GM18526 (cell line): ENCODE results near the gene HIVEP3.

ENCODE experiments used
- POLR2A ChIP-seq: IDR thresholded peaks from 3 replicates; pipeline ENCODE4 v1.6.1; 2011; ENCODE audit not compliant: insufficient read length; ENCODE audit errors: extremely low read depth

The HIVEP3 gene

DNA sequence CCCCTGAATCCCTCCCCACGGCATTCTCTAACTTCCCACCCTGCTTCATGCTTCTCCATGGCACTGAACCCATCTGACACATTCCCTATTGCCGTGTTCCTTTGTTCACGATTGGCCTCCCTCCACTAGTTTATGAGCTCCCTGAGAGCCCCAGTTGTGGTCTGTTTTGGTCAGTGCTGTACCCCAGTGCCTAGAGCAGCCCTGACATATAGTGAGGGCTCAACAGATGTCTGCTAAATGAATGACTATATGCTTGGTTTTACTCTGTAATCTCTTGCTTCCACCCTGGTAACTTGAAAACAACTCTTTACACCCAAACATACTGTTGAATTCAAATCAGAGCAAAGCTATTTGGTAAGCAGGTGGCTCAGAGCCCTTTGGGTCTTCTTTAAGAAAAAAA is 263.1 kb downstream of the HIVEP3 start:
- TF ChIP-seq POLR2A: no peak

DNA sequence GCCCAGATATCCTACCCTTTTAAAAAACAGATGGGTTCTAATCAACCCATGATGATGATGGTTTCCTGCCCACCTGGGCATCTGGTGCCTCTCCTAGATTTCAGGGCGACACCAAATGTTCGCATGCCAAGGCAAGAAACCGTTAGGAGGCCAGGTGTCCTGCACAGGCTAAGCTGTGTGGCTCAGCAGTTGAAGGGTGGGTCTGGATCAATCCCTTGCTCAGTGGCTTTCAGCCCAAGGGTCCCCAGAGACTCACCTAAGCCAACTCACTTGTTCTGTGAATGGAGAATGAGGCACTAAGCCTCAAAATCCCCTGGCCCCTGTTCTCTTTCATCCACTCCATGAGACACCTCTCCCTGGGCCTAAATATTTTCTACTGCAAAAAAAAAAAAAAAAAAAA is 265.1 kb downstream of the HIVEP3 start:
- TF ChIP-seq POLR2A: no peak

DNA sequence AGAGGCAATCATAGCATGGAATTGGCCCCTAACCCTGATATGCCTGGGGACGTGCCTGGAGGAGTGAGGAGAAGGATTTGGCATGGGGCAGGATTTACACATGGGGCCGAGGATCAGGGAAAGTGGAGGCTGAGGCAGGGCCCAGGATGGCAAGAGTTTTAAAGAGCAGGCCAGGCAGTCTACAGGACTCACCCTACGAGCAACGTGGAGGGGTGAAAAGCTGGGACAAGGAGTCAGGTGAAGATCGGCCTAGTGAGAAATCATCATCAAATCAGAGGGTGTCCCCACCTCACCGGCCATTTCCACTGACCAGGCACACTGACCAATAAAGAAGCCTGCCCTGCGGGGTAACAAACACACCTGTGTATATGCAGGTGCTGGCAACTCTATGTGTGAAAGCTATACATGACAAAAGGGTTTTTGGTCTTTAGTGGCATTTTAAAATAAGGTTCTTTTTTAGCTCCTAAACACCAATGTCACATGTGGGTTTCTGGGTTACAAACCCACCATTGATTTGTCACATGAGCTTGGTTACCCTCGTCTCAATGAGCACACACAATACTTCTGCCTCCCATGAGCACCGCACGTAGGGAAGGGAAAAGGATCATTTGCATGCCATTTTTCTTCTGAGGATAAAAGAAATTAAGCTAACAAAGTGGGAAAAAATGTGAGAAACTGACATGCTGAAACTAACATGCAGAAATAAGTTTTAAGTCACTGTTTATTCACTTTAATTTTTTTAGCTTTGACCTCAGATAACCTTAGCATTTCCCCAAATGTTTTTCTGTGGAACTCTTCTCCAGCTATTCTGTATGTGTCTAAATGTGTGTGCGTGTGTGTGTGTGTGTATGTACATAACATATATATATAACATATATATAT is 266.1 kb downstream of the HIVEP3 start:
- TF ChIP-seq POLR2A: no peak

DNA sequence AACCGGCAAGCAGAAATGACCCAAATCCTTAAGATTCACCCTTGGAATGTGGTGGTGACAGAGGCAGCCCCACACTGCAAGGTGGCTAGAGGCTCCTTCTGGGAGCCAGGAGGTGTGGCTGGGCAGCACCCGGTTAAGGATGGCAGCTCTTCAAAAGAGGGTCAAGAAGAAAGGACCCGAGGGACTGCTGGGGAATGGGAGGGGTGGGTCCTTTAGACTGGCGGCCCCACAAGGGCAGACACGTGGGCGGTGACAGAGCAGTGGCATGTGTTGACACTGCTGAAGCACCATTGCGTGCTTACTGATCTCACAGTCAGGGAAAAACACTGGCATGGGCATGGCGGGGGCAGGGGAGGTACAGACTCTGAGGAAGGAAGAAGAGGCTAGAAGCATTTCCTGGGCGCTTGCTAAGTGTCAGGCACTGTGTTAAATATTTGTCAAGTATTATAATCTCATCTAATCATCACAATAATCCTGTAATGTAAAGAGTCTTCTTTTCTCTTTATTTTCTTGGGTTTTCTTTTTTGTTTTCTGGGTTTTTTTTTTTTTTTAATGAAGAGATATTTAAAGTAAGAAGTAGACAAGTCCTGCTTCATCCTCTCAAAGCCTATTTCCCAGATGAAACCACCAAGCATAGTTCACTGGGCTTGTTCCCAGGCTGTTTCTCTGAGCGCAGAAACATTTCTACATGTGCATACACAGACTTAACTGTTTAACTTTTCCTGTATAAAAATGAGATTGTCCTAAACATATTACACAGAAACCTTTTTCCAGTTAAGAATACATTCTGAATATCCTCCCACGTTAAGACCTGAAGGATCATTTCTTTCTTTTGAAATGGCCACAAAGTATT is 268.5 kb downstream of the HIVEP3 start:
- no peak for TF ChIP-seq POLR2A

DNA sequence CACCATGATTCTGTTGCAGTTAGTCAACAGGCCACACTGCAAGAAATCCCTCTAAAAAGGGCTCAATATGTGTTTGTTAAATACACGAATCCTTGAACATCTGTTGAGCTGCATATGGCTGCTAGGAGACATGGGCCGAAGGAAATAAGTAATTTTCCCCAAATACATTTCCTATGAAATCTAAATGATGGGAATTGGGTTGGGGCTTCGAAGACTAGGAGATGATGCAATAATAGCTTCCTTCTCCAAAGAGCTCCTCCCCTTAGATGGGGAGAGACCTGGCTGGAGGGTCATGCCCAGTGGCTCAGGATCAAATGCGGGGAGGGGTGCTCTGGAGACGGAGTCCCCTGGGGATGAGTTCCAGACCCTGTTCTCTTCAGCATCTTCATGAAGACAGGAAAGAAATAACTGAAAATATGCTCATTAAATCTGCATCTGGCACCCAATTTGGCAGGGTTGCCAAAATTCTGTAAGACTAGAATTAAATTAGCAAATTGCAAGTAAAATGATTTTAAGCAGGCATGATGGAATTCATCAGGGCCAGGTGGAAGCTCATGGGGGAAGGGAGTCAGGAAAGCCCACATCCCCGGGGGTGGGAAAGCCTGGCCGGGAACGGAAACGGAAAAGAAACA is 269.2 kb downstream of the HIVEP3 start:
- TF ChIP-seq POLR2A: no peak

DNA sequence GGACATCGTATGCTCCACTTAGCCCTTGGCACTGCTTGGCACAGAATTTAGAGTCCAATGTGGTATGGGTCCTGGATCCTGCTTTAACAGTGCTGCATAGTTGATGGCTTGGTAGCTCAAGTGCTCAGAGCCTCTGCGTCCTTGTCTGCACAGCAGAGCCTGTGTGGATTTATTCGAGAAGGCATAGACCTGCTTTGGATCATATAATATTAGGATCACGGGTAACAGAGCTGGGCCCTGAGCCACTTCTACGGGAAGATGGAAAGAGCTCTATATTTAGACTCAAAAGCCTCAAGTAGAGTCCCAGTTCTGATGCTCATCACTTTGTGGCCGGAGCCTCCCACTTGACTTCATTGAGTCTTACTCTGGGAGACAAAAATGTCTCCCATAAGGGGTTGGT is 269.9 kb downstream of the HIVEP3 start:
- no peak for TF ChIP-seq POLR2A

DNA sequence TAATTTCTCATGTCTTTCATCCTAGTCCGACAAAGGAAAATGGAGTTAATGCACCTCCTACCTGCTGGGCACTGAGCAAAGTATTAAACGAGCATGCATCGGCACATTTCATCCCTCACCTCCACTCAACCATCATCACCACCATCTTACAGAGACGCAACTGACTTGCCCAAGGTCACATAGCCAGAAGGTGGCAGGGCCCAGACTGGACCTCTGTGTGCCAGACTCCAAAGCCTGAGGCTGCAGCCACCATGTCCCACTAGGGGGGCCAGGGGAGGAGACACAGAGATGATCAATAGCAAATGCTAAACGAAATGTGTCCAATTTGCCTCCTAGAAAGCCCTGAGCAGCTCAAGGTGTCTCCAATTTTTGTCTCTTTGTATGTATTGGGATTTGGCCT is 270.5 kb downstream of the HIVEP3 start:
- no peak for TF ChIP-seq POLR2A

DNA sequence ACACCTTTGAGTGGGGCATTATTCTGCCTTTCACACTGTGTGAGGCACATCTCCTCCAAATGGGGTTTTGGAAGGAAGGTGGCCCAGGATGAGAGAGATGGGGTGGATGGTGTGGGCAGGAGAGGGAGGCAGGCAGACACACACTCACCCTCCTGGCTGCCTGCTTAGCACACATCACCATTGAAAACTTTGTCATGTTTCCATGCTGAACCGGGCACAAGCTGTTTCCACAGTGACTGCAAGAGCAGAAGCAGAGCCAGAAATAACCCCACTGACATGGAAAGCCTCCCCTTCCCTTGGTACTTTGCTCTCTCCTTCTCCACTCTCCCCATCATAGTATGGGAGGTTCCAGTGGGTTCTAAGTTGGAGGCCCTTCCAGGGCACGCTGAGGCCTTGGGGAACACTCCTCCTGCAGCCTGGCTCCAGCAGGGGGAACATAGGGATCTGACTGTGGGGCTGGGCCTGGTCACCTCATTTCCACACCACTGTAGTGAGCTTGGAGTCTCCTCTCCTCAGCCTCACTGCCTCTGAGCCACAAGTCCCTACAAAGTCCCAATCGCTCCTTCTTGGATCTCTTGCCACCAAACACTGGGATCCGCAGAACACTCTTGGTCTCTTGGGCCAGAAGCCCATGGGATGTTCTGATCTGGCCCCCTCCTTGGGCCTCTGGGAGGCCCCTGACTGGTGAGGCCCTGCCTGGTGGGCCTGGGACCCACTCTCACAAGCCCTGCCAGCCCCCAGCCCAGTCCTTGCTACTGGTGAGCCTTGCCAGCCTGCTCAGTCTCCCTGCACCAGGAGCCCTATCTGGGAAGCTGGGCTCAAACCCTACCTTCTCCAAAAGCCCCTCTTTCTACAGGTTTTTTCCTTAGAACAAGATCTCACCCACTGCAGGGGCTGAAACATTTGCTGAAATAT is 271.2 kb downstream of the HIVEP3 start:
- no peak for TF ChIP-seq POLR2A

DNA sequence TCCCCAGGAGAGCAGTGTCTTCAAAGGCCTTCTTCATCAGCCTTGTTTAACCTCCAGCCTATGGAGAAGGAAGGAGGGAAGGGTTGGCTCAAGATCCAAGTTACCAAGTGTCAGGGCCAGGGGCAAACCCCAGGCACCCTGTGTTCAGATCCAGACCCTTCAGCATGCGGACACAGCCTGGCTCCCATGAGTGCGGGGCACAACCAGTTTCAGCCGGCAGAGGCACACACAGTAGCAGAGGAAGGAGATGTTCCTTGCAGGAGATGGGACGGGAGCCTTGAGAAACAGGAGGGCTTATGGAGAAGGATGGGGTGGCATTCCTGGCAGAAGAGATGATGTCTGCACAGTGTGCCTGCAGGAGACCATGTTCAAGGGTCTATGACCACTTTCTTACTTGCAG is 272.5 kb downstream of the HIVEP3 start:
- TF ChIP-seq POLR2A: no peak

DNA sequence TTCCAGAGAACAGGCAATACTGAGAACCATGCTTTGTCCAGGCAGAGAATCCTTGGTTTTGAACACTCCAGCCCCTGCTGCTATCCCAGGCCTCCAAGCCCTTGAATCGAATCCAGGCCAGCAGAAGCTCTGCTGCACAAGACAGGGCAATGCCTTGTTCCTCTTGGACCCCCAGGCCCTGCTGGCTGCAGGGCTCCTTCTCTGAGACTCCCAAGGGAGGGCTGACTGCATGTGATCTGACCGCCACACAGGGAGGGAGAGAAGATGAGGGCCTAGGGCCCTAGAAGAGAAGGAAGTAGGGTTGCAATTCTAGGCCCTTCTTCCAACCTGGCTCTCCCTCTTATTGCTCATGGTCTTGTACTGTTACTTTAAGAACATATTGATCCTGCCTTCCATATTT is 273.7 kb downstream of the HIVEP3 start:
- TF ChIP-seq POLR2A: no peak

DNA sequence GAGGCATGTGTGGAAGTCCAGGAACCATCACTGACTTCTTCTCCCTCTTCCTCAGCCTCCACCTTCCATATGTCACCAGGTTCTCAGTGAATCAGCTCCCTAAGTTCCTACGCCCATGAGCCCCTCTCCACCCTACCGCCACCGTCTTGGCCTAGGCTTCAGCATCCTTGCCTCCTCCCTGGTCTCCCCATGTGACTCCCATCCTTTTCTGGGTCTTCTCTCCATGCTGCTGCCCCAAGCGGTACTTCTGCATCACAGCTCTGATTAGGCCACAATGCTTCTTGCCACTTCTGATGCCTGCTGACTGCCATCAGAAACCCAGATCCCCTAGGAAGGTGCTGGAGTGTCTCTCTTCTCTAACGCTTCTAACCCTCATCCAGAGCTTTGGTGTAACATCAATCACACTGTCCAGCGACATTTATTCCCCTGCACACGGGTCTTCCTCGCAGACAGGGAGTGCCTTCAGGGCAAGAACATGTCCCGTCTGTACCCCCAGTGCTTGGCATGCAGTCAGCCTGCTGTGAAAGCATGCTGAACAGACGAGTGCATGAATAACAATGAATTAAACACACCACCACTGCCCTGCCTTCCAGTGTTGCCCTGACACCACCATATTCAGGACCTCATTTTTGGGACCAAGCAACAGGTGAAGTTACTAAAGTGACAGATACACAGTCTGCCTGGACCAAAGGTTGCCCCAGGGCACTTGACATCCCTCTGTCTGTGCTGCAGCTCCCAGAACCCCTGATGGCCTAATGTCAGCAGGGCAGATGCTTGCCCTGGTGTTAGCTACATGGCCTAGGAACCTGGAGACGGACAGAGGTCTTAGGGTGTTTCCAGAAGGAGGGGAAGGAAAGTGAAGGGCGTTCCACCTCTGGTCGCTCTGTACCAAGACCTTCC is 275.6 kb downstream of the HIVEP3 start:
- no peak for TF ChIP-seq POLR2A

DNA sequence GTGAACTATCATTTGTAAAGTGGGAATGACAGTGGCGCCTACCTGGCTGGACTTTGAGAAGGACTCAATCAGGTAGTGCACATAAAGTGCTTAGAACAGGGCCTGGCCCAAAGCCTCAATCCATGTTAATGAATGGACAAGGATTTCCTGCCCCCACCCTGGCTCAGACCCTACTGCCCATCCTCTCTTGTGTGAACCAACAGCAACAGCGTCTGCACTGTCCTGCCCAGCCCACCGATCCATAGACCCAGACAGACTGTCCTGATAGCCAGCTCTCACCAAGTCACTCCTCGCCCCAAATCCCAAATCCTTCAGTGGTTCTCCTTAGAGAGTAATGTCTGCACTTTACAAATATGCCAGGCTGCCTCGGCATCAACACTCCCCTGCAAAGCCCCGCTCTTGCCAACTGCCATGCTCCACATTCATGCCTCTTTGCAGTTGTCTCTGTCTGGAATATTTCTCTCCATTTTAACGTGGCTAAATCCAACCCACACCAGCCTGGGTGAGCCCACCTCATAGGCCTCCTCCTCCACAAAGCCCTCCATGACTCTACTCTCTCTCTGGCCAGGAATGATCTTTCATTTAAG is 276.7 kb downstream of the HIVEP3 start:
- no peak for TF ChIP-seq POLR2A

DNA sequence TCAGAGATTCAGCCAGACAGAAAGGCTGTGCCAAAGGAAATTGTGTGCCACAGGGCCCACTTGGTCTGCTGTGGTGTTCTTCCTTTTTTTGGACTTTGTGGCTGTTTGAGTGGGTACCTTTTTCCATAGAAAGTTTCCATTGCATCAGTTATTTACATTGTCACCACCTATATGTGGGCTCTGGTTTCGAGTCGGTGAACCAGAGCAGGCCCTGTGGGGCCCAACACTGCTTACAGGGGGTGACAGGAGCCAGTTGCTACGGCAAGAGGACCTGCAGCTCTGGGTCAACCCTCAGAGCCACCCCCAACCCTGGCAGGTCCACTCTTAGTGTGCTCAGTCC is 277.3 kb downstream of the HIVEP3 start:
- TF ChIP-seq POLR2A: no peak
